GM13977 (cell line): ENCODE measurements around the gene KYNU.

Experiments used
- DNase-seq: peaks from one replicate; pipeline ENCODE4 v3.0.0; 2012; ENCODE audit warnings: low spot score
- CTCF ChIP-seq: IDR thresholded peaks from 2 replicates; pipeline ENCODE4 v1.5.1; 2012; ENCODE audit warnings: mild to moderate bottlenecking, control low read depth; ENCODE audit not compliant: insufficient read depth; ENCODE audit errors: extremely low read depth, missing control alignments
- in situ Hi-C: fragments of 300-500 bp; cut with MboI; formaldehyde crosslinking; loops from one replicate; pipeline ENCODE4 v1.12.0; 2022; ENCODE audit warnings: low sequenced_read_pairs, low pct_unique_long_range_greater_than_20kb, mixed read lengths, inconsistent platforms; ENCODE audit not compliant: unreplicated experiment

KYNU gene

GRCh38 chr2:142907653-142908052, 30.2 kb downstream of the KYNU start:
- DNase-seq: no peak
- in situ Hi-C loops: no loop called here
- no peak for TF ChIP-seq CTCF

- peak; percentile 16 for DNase-seq
- TF ChIP-seq CTCF: no peak
- in situ Hi-C loops: no loop called here
These were observed 37.2 kb downstream of the KYNU start for GRCh38 chr2:142914507-142915313.

GRCh38 chr2:142915502-142915901, 38.0 kb downstream of the KYNU start:
- TF ChIP-seq CTCF: no peak
- in situ Hi-C loops: no loop called here
- DNase-seq: no peak

GRCh38 chr2:142918624-142919023, 41.2 kb downstream of the KYNU start:
- no peak for TF ChIP-seq CTCF
- DNase-seq: no peak
- in situ Hi-C loops: no loop called here

GRCh38 chr2:142920571-142920970, 43.1 kb downstream of the KYNU start:
- no peak for DNase-seq
- no peak for TF ChIP-seq CTCF
- in situ Hi-C loops: no loop called here

GRCh38 chr2:142926445-142926844, 49.0 kb downstream of the KYNU start:
- no peak for DNase-seq
- in situ Hi-C loops: no loop called here
- no peak for TF ChIP-seq CTCF
